Inflammatory macrophage treated with lipopolysaccharide for 1 hour (primary cell): Measurements from ENCODE around the gene RBMS2.
"Not testable (repeated sequence)": the region's sequence is repeated elsewhere in the genome, so short reads cannot be mapped to it uniquely, and the experiment has no call there.

Experiments used
- DNase-seq, 2 donors: peaks; one replicate each; pipeline ENCODE4 v3.0.0-alpha.2; 2020 to 2022

Gene RBMS2

DNA sequence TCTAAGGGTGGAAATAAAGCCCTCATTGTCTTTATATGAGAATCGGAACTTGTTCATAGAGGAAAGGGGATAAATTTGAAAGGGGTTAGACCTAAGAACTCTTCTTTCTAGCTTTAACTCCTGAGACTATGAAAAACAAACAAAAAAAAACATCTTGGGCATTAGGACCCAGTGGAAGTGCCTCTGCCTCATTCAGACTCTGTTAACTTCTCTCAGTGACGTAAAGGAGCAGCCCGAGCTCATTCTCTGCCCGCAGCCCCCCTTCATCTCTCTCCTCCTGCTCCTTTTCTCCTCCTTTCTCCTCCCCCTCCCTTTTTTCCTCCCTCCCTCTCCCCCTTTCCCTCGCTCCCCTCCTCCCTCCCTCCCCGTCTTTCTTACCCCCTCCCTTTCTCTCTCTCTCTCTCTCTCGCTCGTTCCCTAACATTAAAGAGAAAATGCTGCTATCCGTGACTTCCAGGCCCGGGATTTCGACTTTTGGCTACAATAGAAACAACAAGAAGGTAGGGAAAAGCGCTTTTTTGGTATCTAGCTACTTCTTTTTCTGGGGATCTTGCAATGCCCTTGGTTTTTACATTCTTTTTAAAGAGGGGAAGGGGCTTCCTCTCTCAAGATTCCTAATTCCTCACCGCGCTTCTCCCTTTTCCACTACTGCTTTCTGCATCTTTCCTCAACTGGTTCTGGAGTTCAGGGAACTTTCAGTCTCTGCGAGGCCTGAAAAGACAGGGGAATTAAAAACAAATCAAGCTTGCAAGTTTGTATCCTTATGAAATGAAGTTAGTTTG, at the start of gene RBMS2:
TSS of gene RBMS2 (plus strand) at position 231 of the 782 bp plus-strand sequence. CDS start at position 435, 204 bp downstream.
- peak; percentile 16 to 48 for DNase-seq

GRCh38 chr12:56474389-56474788, 47.2 kb upstream of the RBMS2 start:
- no peak for DNase-seq

DNA sequence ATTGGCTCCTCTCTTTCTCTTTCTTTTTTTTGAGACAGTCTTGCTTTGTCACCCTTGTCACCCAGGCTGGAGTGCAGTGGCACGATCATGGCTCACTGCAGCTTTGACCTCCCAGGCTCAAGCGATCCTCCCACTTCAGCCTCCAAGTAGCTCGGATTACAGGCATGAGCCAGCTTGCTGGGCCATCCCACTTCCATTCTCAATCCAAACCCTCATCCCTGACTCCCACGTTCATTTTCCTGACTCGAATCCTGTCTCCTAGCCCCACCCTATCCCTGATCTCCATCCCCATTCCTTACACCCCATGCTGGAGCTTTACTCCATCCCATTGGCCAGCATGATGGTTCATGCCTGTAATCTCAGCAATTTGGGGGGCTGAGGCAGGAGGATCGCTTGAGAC, 45.5 kb upstream of the RBMS2 start:
- DNase-seq: no peak

DNA sequence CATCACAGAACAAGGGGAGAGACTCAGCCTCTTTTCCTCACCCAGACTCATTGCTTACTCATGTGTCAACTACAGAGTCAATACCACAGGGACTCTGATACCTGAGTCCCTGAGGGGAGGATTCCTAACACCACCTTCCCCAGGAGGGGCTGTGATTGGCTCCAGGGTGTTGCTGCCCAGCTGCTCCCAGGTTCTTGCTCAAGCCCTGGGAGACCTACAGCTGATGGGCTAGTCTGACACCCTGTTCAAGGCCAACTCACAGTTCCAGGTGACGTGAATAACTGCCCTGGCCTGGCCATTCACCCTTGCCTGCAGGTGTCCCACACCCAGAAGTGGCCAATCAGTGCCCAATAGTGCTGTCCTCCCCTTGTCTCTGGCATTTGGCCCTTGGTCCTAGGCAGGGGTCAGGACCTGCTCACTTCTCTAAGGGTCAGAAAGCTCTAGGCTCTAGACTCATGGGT, 44.6 kb upstream of the RBMS2 start:
- no peak for DNase-seq

- no peak for DNase-seq
These were observed 43.9 kb upstream of the RBMS2 start for GRCh38 chr12:56477521-56478225.

GRCh38 chr12:56479625-56480024, 42.0 kb upstream of the RBMS2 start:
- DNase-seq: no peak

DNA sequence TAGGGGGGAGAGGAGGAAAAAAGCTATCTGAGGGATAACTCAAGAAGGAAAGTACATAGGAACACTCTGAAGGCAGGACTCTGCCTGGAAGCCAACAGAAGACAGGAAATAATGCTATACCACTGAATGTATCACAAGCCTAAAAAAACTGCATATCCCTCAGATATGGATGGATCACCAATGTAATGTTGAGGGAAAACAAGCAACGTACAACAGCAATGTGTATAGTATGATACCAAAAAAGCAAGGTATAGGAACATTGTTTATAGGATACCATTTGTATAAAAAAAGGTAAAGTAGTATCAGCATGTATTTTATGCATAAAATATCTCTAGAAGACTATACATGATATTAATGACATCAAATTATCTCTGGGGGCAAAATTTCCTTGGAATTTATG, 37.1 kb upstream of the RBMS2 start:
- no peak for DNase-seq

GRCh38 chr12:56486694-56487093, 34.9 kb upstream of the RBMS2 start:
- no peak for DNase-seq

GRCh38 chr12:56487448-56488040, 34.1 kb upstream of the RBMS2 start:
- no peak for DNase-seq

DNA sequence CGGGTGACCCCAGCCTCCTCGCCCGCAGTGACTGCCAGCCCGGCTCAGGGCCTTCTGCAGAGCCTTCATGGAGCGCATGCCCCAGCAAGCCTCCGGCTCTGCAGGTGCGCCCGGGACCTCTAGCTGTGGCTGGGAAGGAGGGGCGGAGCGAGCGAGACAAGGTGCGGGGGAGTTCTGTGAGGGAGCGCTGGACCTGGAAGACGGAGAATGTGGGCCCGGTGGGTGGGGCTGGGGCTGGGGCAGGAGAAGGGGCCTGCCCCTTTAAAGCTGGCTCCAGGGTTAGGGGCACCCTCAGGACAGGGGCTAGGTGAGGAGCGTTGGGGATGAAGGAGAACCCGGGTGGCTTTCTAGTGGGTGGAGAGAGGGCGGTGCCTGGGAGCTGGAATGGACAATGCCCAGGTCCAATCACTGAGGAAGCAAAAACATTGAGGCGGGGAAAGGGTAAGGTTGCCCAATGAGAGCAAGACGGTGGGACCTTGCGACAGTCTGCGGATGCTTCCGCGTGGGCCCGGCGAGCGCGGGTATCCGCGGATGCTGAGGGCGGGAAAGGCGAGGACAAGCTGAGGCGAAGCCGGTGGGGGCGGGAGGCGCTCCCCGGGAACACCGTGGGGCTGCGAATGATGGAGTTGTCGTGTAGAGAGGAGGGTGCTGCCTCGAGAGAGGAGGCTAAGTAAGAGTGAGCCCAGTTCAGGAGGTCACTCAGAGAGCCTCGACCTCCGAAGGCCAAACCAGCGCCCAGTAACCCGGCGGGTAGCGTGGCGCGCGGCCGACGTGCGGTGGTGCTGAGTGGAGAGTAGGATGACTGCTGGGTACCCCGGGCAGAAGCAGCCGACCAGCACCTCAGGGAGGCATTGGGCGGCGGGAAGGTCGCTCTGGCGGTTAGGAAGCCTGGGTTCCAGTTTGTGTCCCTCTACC, 33.3 kb upstream of the RBMS2 start, which contains the start of gene GLS2:
TSS of gene GLS2 (minus strand) at position 121 of the 915 bp plus-strand sequence. CDS start at position 78, 43 bp downstream.
- DNase-seq: peak; percentile 46 to 71

GRCh38 chr12:56490360-56490759, 31.3 kb upstream of the RBMS2 start:
- DNase-seq: no peak

GRCh38 chr12:56493409-56494105, 28.1 kb upstream of the RBMS2 start:
- DNase-seq: not testable (repeated sequence)

DNA sequence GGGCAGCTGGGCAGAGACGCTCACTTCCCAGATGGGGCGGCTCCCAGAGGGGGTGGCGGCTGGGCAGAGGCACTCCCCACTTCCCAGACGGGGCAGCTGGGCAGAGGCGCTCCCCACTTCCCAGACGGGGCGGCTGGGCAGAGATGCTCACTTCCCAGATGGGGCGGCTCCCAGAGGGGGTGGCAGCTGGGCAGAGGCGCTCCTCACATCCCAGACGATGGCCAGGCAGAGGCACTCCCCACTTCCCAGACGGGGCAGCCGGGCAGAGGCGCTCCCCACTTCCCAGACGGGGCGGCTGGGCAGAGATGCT, 27.6 kb upstream of the RBMS2 start:
- not testable (repeated sequence) for DNase-seq

- DNase-seq: not testable (repeated sequence)
These were observed 27.1 kb upstream of the RBMS2 start for GRCh38 chr12:56494481-56494880.

DNA sequence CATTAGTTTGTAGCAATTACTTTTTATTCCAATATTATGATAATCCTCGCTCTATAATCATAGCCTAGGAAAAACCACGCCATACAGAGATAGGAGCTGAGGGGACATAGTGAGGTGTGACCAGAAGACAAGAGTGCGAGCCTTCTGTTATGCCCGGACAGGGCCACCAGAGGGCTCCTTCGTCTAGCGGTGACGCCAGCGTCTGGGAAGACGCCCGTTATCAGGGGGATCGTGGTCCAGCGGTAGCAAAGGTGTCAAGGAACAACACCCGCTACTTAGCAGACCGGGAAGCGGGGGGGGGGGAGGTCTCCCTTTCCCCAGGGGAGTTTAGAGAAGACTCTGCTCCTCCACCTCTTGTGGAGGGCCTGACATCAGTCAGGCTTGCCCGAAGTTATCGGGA, 24.9 kb upstream of the RBMS2 start:
- DNase-seq: peak in 1 of 2 donors; percentile 29

DNA sequence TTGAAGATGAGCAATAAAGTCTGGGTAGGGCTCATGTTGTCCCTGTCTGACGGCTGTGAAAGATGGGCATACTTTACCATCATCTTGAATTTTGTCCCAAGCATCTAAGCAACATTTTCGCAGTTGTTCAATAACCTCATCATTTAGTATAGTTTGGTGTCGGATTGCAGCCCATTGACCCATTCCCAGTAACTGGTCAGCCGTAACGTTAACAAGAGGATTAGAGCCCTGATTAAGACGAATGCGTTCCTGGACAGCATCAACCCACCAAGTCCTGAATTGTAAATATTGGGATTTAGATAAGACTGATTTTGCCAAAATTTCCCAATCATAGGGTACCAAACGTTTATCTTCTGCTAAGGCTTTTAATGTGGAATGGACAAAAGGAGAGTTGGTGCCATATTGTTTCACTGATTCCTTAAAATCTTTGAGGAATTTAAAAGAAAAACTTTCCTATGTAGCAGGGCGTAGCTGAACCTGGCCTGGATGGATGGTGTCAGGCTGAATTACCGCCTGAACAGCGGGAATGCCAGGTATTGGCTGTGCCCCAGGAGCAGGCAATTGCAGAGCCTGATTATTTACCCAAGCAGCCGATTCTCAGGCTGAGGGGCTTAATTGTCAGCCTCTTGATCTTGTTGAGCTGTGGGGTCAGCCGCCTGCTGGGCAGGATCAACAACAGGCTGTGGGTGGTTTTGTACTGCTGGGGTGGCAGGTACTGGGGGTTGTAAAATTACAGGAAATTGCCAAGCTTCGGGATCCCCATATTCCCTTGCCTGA, 23.3 kb upstream of the RBMS2 start:
- not testable (repeated sequence) for DNase-seq

GRCh38 chr12:56499452-56499851, 22.2 kb upstream of the RBMS2 start:
- DNase-seq: not testable (repeated sequence)

DNA sequence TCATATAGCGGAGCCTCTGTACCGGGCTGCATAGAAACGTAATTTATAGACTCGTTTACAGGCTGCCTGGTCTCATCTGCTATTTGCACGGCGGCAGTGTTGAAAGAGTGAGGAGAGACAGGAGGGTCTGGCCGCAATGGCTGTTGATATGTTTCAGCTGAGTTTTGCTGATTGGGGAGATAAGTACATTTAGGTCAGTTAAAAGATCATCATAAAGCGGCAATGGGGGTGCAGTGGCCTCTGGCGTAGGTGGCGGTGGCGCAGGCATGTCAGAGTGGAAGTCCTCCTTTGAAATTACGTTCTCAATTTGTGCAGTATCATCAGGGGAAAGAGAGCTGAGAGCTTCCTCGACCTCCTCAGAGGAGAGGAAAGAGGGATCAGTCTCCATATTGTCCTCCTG, 21.7 kb upstream of the RBMS2 start:
- DNase-seq: not testable (repeated sequence)

GRCh38 chr12:56510786-56511185, 10.8 kb upstream of the RBMS2 start:
- no peak for DNase-seq

- not testable (repeated sequence) for DNase-seq
These were observed 7.7 kb upstream of the RBMS2 start for GRCh38 chr12:56514014-56514318.

GRCh38 chr12:56517854-56518253, 3.8 kb upstream of the RBMS2 start:
- DNase-seq: no peak
